HEK293 (cell line): ENCODE measurements around the gene PDE11A.
"Not testable (repeated sequence)": the region's sequence is repeated elsewhere in the genome, so short reads cannot be mapped to it uniquely, and the experiment has no call there.

ENCODE experiments used
- CTCF ChIP-seq: fragments of 450-650 bp; formaldehyde crosslinking; IDR thresholded peaks from 2 replicates; pipeline ENCODE4 v1.5.1; 2016; ENCODE audit warnings: missing biosample characterization, missing genetic modification characterization
- PRDM10 ChIP-seq: fragments of 450-650 bp; formaldehyde crosslinking; IDR thresholded peaks from 2 replicates; pipeline ENCODE4 v1.5.1; 2016; ENCODE audit warnings: missing biosample characterization, missing genetic modification characterization
- ZNF362 ChIP-seq: fragments of 450-650 bp; formaldehyde crosslinking; IDR thresholded peaks from 2 replicates; pipeline ENCODE4 v1.5.1; 2016; ENCODE audit warnings: missing biosample characterization, missing genetic modification characterization
- ZNF707 ChIP-seq: fragments of 450-650 bp; formaldehyde crosslinking; IDR thresholded peaks from 2 replicates; pipeline ENCODE4 v1.5.1; 2016; ENCODE audit warnings: missing biosample characterization, missing genetic modification characterization

GRCh38 chr2:177835418-177836204, 237.0 kb downstream of the PDE11A start:
- TF ChIP-seq ZNF707 (tag by site-specific recombination); PRDM10 (tag by site-specific recombination); CTCF; ZNF362 (tag by site-specific recombination): not testable (repeated sequence)
